Smooth muscle cell (in vitro differentiated cells): ENCODE measurements around the gene PRDM11. TPM values are rescaled to one million over a fixed set of nuclear protein-coding genes. Genes with fewer than 3 reads are reported as not detected.
"Not testable (repeated sequence)": the region's sequence is repeated elsewhere in the genome, so short reads cannot be mapped to it uniquely, and the experiment has no call there.

Experiments
- DNase-seq: peaks from one replicate; lab custom pipeline; 2025; ENCODE audit not compliant: unreplicated experiment; lab: John Stamatoyannopoulos, UW
- H2AFZ ChIP-seq: fragments of 200-600 bp; sonication (generic); 2 replicates; pipeline ENCODE4 v1.6.0; 2016; ENCODE audit warnings: antibody characterized with exemption, low read depth, mild to moderate bottlenecking
- H3F3A ChIP-seq: fragments of 200-600 bp; sonication (generic); 2 replicates; pipeline ENCODE4 v1.6.0; 2017; ENCODE audit warnings: antibody characterized with exemption, low read depth
- H3K27ac ChIP-seq: fragments of 200-600 bp; sonication (generic); 2 replicates; pipeline ENCODE4 v1.5.1; 2016; ENCODE audit warnings: low read depth, mild to moderate bottlenecking
- H3K27me3 ChIP-seq: fragments of 200-600 bp; sonication (generic); 2 replicates; pipeline ENCODE4 v1.6.1; 2016; ENCODE audit warnings: low read depth, mild to moderate bottlenecking
- H3K36me3 ChIP-seq: fragments of 200-600 bp; sonication (generic); 2 replicates; pipeline ENCODE4 v1.5.1; 2016; ENCODE audit warnings: low read depth
- H3K4me1 ChIP-seq: fragments of 200-600 bp; sonication (generic); 2 replicates; pipeline ENCODE4 v1.5.1; 2016; ENCODE audit warnings: low read depth
- H3K4me2 ChIP-seq: fragments of 200-600 bp; sonication (generic); 2 replicates; pipeline ENCODE4 v1.6.0; 2016; ENCODE audit warnings: mild to moderate bottlenecking
- H3K4me3 ChIP-seq: fragments of 200-600 bp; sonication (generic); 2 replicates; pipeline ENCODE4 v1.5.1; 2016; ENCODE audit warnings: mild to moderate bottlenecking
- H3K79me2 ChIP-seq: fragments of 200-600 bp; sonication (generic); 2 replicates; pipeline ENCODE4 v1.6.0; 2016; ENCODE audit warnings: low read depth, mild to moderate bottlenecking
- H3K9ac ChIP-seq: fragments of 200-600 bp; sonication (generic); 2 replicates; pipeline ENCODE4 v1.6.0; 2016; ENCODE audit warnings: low read depth
- H3K9me3 ChIP-seq: fragments of 200-600 bp; sonication (generic); replicated peaks from 2 replicates; pipeline ENCODE4 v1.5.1; 2016; ENCODE audit warnings: low read depth
- H4K20me1 ChIP-seq: fragments of 200-600 bp; sonication (generic); 2 replicates; pipeline ENCODE4 v1.6.0; 2016; ENCODE audit warnings: low read depth
- WGBS: methylation state at CpG from one replicate; pipeline ENCODE4 v1.1.7; 2016; ENCODE audit warnings: low lambda C conversion rate; 5-methylcytosine and 5-hydroxymethylcytosine counted together
- polyA plus RNA-seq: library from polyadenylated mRNA; unstranded; fragments of >200 nt; fragmentation: Nextera tagmentation; extraction: Ambion mirVana; gene quantifications from 2 replicates; pipeline ENCODE4 v1.2.1, GENCODE V29; 2016
- total RNA-seq: library from RNA; depleted of rRNA; stranded (reverse); fragments of >200 nt; gene quantifications from 2 replicates; pipeline ENCODE4 v1.2.3, GENCODE V29; 2014
- TF ChIP-seq, protein P1 (sequence below): fragments of 200-600 bp; sonication (generic); IDR thresholded peaks from 2 replicates; pipeline ENCODE4 v1.5.1; 2017; ENCODE audit warnings: borderline replicate concordance, mild to moderate bottlenecking, antibody characterized with exemption; ENCODE audit not compliant: insufficient read depth, poor library complexity, severe bottlenecking

Gene PRDM11
- total and polyA plus RNA-seq, 2 experiments from 2014 or later, result 5.8 to 6.6 TPM

GRCh38 chr11:45247433-45247832 is 101.0 kb downstream of the PRDM11 start:
- TF ChIP-seq, protein P1, sequence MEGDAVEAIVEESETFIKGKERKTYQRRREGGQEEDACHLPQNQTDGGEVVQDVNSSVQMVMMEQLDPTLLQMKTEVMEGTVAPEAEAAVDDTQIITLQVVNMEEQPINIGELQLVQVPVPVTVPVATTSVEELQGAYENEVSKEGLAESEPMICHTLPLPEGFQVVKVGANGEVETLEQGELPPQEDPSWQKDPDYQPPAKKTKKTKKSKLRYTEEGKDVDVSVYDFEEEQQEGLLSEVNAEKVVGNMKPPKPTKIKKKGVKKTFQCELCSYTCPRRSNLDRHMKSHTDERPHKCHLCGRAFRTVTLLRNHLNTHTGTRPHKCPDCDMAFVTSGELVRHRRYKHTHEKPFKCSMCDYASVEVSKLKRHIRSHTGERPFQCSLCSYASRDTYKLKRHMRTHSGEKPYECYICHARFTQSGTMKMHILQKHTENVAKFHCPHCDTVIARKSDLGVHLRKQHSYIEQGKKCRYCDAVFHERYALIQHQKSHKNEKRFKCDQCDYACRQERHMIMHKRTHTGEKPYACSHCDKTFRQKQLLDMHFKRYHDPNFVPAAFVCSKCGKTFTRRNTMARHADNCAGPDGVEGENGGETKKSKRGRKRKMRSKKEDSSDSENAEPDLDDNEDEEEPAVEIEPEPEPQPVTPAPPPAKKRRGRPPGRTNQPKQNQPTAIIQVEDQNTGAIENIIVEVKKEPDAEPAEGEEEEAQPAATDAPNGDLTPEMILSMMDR, result no peak
- Histone ChIP-seq H3K27me3 (no peaks in the 10 kb centered on the region), H3K9ac (no peak overlapping the region), H3F3A (no peaks in the 10 kb centered on the region), H2AFZ (no peak overlapping the region), H3K9me3 (no peaks in the 10 kb centered on the region), H4K20me1 (no peaks in the 10 kb centered on the region), H3K79me2 (no peaks in the 10 kb centered on the region), H3K4me2 (no peak overlapping the region), H3K27ac (no peak overlapping the region), H3K4me1 (no peaks in the 10 kb centered on the region), H3K36me3 (no peaks in the 10 kb centered on the region), H3K4me3 (no peak overlapping the region)
- WGBS, result 69% methylated on average over 2 of the region's 2 CpGs
- DNase-seq, result no peak

DNA sequence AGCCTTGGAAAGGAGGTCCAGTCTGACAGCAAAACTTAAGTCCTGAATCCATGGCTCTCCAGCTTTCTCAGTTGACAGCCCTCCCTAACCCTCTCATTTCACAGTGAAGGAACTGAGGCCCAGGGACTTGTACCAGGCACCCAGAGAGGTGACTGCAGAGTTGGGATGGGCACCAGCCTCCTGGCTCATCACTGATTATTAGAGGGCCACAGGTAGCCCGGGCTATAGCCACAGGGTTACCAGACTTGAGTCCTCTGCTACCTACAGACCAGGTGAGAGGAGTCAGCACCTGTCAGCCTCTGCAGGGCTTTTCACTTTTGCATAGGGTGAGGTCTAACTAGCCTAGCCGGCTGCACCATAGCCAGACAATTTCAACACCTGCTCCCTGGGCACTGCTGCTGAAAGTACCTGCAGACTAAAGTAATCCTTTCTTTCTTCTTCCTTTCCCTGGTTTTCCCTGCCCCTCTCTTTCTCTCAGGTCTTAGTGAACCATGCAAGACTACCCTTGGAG is 102.1 kb downstream of the PRDM11 start:
- Histone ChIP-seq H3K9me3 (no peaks in the 10 kb centered on the region), H3K36me3 (no peaks in the 10 kb centered on the region), H3K27ac (no peak overlapping the region), H3K27me3 (no peaks in the 10 kb centered on the region), H3K4me1 (no peaks in the 10 kb centered on the region), H3K4me2 (no peak overlapping the region), H4K20me1 (no peaks in the 10 kb centered on the region), H3K9ac (no peak overlapping the region), H3K79me2 (no peaks in the 10 kb centered on the region), H3F3A (no peaks in the 10 kb centered on the region), H2AFZ (no peak overlapping the region), H3K4me3 (no peak overlapping the region)
- 95% methylated on average over 2 of the region's 2 CpGs for WGBS
- no peak for DNase-seq
- TF ChIP-seq, protein P1, result no peak

- not testable (repeated sequence) for H3K36me3 ChIP-seq, H3K4me1 ChIP-seq, H3K9ac ChIP-seq, H2AFZ ChIP-seq, H4K20me1 ChIP-seq, H3K27me3 ChIP-seq, H3K79me2 ChIP-seq, H3K4me3 ChIP-seq, DNase-seq, H3F3A ChIP-seq, H3K9me3 ChIP-seq, H3K4me2 ChIP-seq, H3K27ac ChIP-seq
- WGBS, result 97% methylated on average over 1 of the region's 1 CpG
Observed at GRCh38 chr11:45249372-45249771, 102.9 kb downstream of the PRDM11 start.

GRCh38 chr11:45250035-45250718 is 103.7 kb downstream of the PRDM11 start:
- DNase-seq, result no peak
- Histone ChIP-seq H3F3A (no peaks in the 10 kb centered on the region), H4K20me1 (no peaks in the 10 kb centered on the region), H3K9ac (no peak overlapping the region), H3K4me2 (no peak overlapping the region), H3K27me3 (no peaks in the 10 kb centered on the region), H3K27ac (no peak overlapping the region), H2AFZ (no peak overlapping the region), H3K4me3 (no peak overlapping the region), H3K79me2 (no peaks in the 10 kb centered on the region), H3K9me3 (no peaks in the 10 kb centered on the region), H3K4me1 (no peaks in the 10 kb centered on the region), H3K36me3 (no peaks in the 10 kb centered on the region)
- TF ChIP-seq, protein P1, result no peak
- 83% methylated on average over 3 of the region's 3 CpGs for WGBS
